ENCODE measurements around the gene DEFB131A.
"Not testable (repeated sequence)": the region's sequence is repeated elsewhere in the genome, so short reads cannot be mapped to it uniquely, and the experiment has no call there.

The DEFB131A gene

GRCh38 chr4:9480066-9480465, 35.9 kb downstream of the DEFB131A start:
- H2AFZ ChIP-seq (ENCODE audit: low read depth, low read length, severe bottlenecking); H4K20me1 ChIP-seq (ENCODE audit: low read depth, low read length); H3K27me3 ChIP-seq (ENCODE audit: low read length); H3F3A ChIP-seq (ENCODE audit: insufficient read depth); H3K9me3 ChIP-seq (ENCODE audit: insufficient read depth, low read length); H3K27ac ChIP-seq (ENCODE audit: low read depth, low read length); H3K79me2 ChIP-seq (ENCODE audit: insufficient read depth, low read length); H3K9me2 ChIP-seq (replicated peaks; ENCODE audit: insufficient read depth, low read length); H3K4me3 ChIP-seq (ENCODE audit: insufficient read depth, low read length, poor library complexity, severe bottlenecking); H3K36me3 ChIP-seq (ENCODE audit: low read length); H3K9ac ChIP-seq (ENCODE audit: low read length); H3K4me2 ChIP-seq (ENCODE audit: low read depth, low read length, poor library complexity, severe bottlenecking): not testable (repeated sequence)

GRCh38 chr4:9482871-9483270, 38.7 kb downstream of the DEFB131A start:
- H3K27ac ChIP-seq (ENCODE audit: low read depth, low read length); H3F3A ChIP-seq (ENCODE audit: insufficient read depth); H3K9ac ChIP-seq (ENCODE audit: low read length); H3K79me2 ChIP-seq (ENCODE audit: insufficient read depth, low read length); H2AFZ ChIP-seq (ENCODE audit: low read depth, low read length, severe bottlenecking); H3K27me3 ChIP-seq (ENCODE audit: low read length); H3K9me3 ChIP-seq (ENCODE audit: insufficient read depth, low read length); H3K4me3 ChIP-seq (ENCODE audit: insufficient read depth, low read length, poor library complexity, severe bottlenecking); H3K36me3 ChIP-seq (ENCODE audit: low read length); H3K9me2 ChIP-seq (replicated peaks; ENCODE audit: insufficient read depth, low read length); H3K4me2 ChIP-seq (ENCODE audit: low read depth, low read length, poor library complexity, severe bottlenecking); H4K20me1 ChIP-seq (ENCODE audit: low read depth, low read length): not testable (repeated sequence)

- H3K9me2 ChIP-seq (replicated peaks; ENCODE audit: insufficient read depth, low read length); H3K36me3 ChIP-seq (ENCODE audit: low read length); H3K4me2 ChIP-seq (ENCODE audit: low read depth, low read length, poor library complexity, severe bottlenecking); H3K27ac ChIP-seq (ENCODE audit: low read depth, low read length); H3F3A ChIP-seq (ENCODE audit: insufficient read depth); H4K20me1 ChIP-seq (ENCODE audit: low read depth, low read length); H2AFZ ChIP-seq (ENCODE audit: low read depth, low read length, severe bottlenecking); H3K4me3 ChIP-seq (ENCODE audit: insufficient read depth, low read length, poor library complexity, severe bottlenecking); H3K27me3 ChIP-seq (ENCODE audit: low read length); H3K9ac ChIP-seq (ENCODE audit: low read length); H3K9me3 ChIP-seq (ENCODE audit: insufficient read depth, low read length); H3K79me2 ChIP-seq (ENCODE audit: insufficient read depth, low read length): not testable (repeated sequence)
Observed at GRCh38 chr4:9483682-9484081, 39.5 kb downstream of the DEFB131A start.

GRCh38 chr4:9486880-9487279, 42.7 kb downstream of the DEFB131A start:
- H3K4me3 ChIP-seq (ENCODE audit: insufficient read depth, low read length, poor library complexity, severe bottlenecking); H4K20me1 ChIP-seq (ENCODE audit: low read depth, low read length); H3K9me2 ChIP-seq (replicated peaks; ENCODE audit: insufficient read depth, low read length); H3K27me3 ChIP-seq (ENCODE audit: low read length); H3K36me3 ChIP-seq (ENCODE audit: low read length); H3K4me2 ChIP-seq (ENCODE audit: low read depth, low read length, poor library complexity, severe bottlenecking); H3K9ac ChIP-seq (ENCODE audit: low read length); H2AFZ ChIP-seq (ENCODE audit: low read depth, low read length, severe bottlenecking); H3K27ac ChIP-seq (ENCODE audit: low read depth, low read length); H3F3A ChIP-seq (ENCODE audit: insufficient read depth); H3K9me3 ChIP-seq (ENCODE audit: insufficient read depth, low read length); H3K79me2 ChIP-seq (ENCODE audit: insufficient read depth, low read length): not testable (repeated sequence)

- H3K79me2 ChIP-seq (ENCODE audit: insufficient read depth, low read length); H4K20me1 ChIP-seq (ENCODE audit: low read depth, low read length); H3K27ac ChIP-seq (ENCODE audit: low read depth, low read length); H3K9ac ChIP-seq (ENCODE audit: low read length); H3K4me3 ChIP-seq (ENCODE audit: insufficient read depth, low read length, poor library complexity, severe bottlenecking); H3K9me3 ChIP-seq (ENCODE audit: insufficient read depth, low read length); H3K9me2 ChIP-seq (replicated peaks; ENCODE audit: insufficient read depth, low read length); H3K36me3 ChIP-seq (ENCODE audit: low read length); H3K27me3 ChIP-seq (ENCODE audit: low read length); H3F3A ChIP-seq (ENCODE audit: insufficient read depth); H3K4me2 ChIP-seq (ENCODE audit: low read depth, low read length, poor library complexity, severe bottlenecking); H2AFZ ChIP-seq (ENCODE audit: low read depth, low read length, severe bottlenecking): not testable (repeated sequence)
Observed at GRCh38 chr4:9488796-9489195, 44.6 kb downstream of the DEFB131A start.

- H3K79me2 ChIP-seq (ENCODE audit: insufficient read depth, low read length); H3F3A ChIP-seq (ENCODE audit: insufficient read depth); H3K36me3 ChIP-seq (ENCODE audit: low read length); H3K27me3 ChIP-seq (ENCODE audit: low read length); H2AFZ ChIP-seq (ENCODE audit: low read depth, low read length, severe bottlenecking); H4K20me1 ChIP-seq (ENCODE audit: low read depth, low read length); H3K27ac ChIP-seq (ENCODE audit: low read depth, low read length); H3K9me2 ChIP-seq (replicated peaks; ENCODE audit: insufficient read depth, low read length); H3K9ac ChIP-seq (ENCODE audit: low read length); H3K4me2 ChIP-seq (ENCODE audit: low read depth, low read length, poor library complexity, severe bottlenecking); H3K4me3 ChIP-seq (ENCODE audit: insufficient read depth, low read length, poor library complexity, severe bottlenecking); H3K9me3 ChIP-seq (ENCODE audit: insufficient read depth, low read length): not testable (repeated sequence)
Observed at GRCh38 chr4:9490496-9490895, 46.3 kb downstream of the DEFB131A start.

GRCh38 chr4:9490986-9491385, 46.8 kb downstream of the DEFB131A start:
- not testable (repeated sequence) for H3K4me2 ChIP-seq (ENCODE audit: low read depth, low read length, poor library complexity, severe bottlenecking); H4K20me1 ChIP-seq (ENCODE audit: low read depth, low read length); H3F3A ChIP-seq (ENCODE audit: insufficient read depth); H3K4me3 ChIP-seq (ENCODE audit: insufficient read depth, low read length, poor library complexity, severe bottlenecking); H3K36me3 ChIP-seq (ENCODE audit: low read length); H3K27ac ChIP-seq (ENCODE audit: low read depth, low read length); H2AFZ ChIP-seq (ENCODE audit: low read depth, low read length, severe bottlenecking); H3K27me3 ChIP-seq (ENCODE audit: low read length); H3K9me2 ChIP-seq (replicated peaks; ENCODE audit: insufficient read depth, low read length); H3K9ac ChIP-seq (ENCODE audit: low read length); H3K9me3 ChIP-seq (ENCODE audit: insufficient read depth, low read length); H3K79me2 ChIP-seq (ENCODE audit: insufficient read depth, low read length)

- H3F3A ChIP-seq (ENCODE audit: insufficient read depth); H3K9ac ChIP-seq (ENCODE audit: low read length); H3K9me3 ChIP-seq (ENCODE audit: insufficient read depth, low read length); H4K20me1 ChIP-seq (ENCODE audit: low read depth, low read length); H2AFZ ChIP-seq (ENCODE audit: low read depth, low read length, severe bottlenecking); H3K4me2 ChIP-seq (ENCODE audit: low read depth, low read length, poor library complexity, severe bottlenecking); H3K27me3 ChIP-seq (ENCODE audit: low read length); H3K4me3 ChIP-seq (ENCODE audit: insufficient read depth, low read length, poor library complexity, severe bottlenecking); H3K79me2 ChIP-seq (ENCODE audit: insufficient read depth, low read length); H3K27ac ChIP-seq (ENCODE audit: low read depth, low read length); H3K9me2 ChIP-seq (replicated peaks; ENCODE audit: insufficient read depth, low read length); H3K36me3 ChIP-seq (ENCODE audit: low read length): not testable (repeated sequence)
Observed at GRCh38 chr4:9493589-9493988, 49.4 kb downstream of the DEFB131A start.
